ENCODE results near the gene TEX13A.
"Not testable (repeated sequence)": the region's sequence is repeated elsewhere in the genome, so short reads cannot be mapped to it uniquely, and the experiment has no call there.

Gene TEX13A

DNA sequence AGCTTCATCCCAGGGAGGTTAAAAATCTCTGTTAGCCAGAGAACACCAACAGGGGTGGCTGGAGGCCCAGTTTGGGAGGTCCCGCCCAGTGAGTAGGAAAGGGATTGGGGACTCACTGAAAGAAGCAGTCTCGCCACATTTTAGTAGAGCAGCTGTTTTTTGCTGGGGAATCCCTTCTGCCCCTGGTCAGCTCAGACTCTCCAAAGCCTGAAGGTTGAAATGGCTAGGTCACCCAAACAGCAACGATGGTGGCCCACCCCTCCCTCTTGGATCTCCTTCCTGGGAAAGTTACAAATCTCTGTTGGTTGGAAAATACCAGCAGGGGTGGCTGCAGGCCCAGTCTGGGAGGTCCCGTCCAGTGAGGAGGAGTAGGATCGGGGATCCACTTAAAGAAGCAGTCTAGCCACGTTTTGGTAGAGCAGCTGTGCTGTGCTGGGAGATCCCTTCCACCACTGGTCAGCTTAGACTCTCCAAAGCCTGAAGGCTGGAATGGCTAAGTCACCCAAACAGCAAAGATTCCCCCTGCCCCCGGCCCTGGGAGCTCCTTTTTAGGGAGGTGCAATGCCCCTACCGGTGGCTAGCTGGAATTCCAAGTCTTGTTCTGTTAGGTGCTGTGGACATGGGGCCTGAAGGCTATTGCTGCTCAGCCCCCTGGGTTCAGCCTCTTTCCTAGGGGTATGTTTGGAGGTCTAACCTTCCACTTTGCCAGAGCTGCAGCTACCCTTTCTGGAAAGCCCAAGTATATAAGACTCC lies 40.0 kb upstream of the TEX13A start:
- no peak overlapping the region for H3K4me3 ChIP-seq (ENCODE audit: low read depth, low read length)
- TF ChIP-seq, protein P1, sequence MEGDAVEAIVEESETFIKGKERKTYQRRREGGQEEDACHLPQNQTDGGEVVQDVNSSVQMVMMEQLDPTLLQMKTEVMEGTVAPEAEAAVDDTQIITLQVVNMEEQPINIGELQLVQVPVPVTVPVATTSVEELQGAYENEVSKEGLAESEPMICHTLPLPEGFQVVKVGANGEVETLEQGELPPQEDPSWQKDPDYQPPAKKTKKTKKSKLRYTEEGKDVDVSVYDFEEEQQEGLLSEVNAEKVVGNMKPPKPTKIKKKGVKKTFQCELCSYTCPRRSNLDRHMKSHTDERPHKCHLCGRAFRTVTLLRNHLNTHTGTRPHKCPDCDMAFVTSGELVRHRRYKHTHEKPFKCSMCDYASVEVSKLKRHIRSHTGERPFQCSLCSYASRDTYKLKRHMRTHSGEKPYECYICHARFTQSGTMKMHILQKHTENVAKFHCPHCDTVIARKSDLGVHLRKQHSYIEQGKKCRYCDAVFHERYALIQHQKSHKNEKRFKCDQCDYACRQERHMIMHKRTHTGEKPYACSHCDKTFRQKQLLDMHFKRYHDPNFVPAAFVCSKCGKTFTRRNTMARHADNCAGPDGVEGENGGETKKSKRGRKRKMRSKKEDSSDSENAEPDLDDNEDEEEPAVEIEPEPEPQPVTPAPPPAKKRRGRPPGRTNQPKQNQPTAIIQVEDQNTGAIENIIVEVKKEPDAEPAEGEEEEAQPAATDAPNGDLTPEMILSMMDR (IDR thresholded peaks at IDR 0.05; ENCODE audit: low read depth, low read length), result no peak

DNA sequence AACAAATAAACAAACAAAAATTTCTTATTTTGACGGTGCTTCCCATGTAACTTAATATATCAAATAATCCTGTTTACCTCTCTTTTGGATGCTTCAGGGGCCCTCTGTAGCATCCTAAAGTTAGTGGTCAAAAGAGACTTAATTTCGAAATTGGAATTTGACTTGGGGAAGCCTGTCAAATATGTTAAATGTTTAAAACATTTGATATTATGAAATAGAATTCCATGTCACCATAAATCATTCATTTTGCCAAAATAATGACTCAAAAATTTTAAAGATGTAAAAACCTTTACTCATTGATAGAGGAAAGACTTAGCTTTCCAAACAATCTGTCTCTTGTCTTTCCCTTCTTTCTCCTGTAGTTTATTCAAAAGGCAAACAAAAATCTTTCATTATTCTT lies 20.6 kb upstream of the TEX13A start:
- no peak overlapping the region for H3K4me3 ChIP-seq (ENCODE audit: low read depth, low read length)
- TF ChIP-seq, protein P1 (IDR thresholded peaks at IDR 0.05; ENCODE audit: low read depth, low read length), result no peak

DNA sequence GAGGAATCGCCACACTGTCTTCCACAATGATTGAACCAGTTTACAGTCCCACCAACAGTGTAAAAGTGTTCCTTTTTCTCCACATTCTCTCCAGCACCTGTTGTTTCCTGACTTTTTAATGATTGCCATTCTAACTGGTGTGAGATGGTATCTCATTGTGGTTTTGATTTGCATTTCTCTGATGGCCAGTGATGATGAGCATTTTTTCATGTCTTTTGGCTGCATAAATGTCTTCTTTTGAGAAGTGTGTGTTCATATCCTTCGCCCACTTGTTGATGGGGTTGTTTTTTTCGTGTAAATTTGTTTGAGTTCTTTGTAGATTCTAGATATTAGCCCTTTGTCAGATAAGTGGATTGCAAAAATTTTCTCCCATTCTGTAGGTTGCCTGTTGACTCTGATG lies 16.9 kb upstream of the TEX13A start:
- H3K4me3 ChIP-seq (ENCODE audit: low read depth, low read length), result not testable (repeated sequence)

DNA sequence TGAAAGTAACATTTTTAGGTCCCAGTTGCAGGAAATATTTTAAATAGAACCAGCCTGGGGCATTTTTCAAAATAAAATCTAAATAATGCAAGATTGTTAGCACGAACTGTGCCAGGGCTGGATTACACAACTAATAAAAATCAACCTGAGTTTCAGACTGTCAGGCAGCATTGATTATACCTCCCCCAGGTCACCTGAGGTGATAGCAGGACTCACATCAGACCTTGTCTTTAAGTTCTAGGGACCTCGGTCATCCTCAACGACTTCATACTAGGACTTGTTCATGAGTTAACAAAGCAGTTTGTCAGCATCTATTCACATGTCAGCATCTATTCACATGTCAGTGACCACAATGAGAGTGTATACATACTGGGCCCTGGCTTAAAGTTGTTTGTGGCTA lies 8.7 kb upstream of the TEX13A start:
- TF ChIP-seq, protein P1 (IDR thresholded peaks at IDR 0.05; ENCODE audit: low read depth, low read length), result no peak
- H3K4me3 ChIP-seq (ENCODE audit: low read depth, low read length), result no peak overlapping the region

DNA sequence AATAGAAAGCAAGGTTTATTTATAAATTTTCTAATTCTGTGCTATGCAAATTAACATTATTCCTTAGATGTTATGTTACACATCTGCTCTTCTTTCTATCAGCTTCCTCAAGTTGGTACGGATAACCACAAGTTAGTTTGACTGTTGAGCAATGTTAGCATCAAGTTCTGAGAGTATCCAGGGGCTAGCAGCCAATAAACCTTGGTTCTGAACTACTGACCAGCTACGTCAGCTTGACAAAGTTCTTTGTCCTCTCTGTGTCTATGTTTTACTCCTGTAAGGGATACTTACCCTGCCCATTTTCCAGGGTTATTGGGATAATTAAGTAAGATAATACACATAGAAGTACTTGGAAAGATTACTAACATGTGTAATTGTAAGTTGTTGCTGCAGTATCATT lies 8.1 kb upstream of the TEX13A start:
- no peak overlapping the region for H3K4me3 ChIP-seq (ENCODE audit: low read depth, low read length)
- TF ChIP-seq, protein P1 (IDR thresholded peaks at IDR 0.05; ENCODE audit: low read depth, low read length), result no peak

DNA sequence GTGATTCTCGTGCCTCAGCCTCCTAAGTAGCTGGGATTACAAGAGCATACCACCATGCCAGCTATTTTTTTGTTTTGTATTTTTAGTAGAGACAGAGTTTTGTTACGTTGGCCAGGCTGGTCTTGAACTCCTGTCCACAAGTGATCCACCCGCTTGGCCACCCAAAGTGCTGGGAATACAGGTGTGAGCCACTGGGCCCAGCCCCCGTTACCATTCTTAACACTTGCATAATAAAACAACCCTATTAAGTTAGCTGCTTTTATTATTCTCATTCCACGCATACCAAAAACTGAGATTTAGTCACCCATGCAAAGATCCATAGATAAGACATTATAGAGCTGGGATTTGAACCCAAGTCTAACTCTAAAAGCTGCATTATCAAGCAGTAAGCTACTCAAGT lies 6.0 kb upstream of the TEX13A start:
- TF ChIP-seq, protein P1 (IDR thresholded peaks at IDR 0.05; ENCODE audit: low read depth, low read length), result no peak
- no peak overlapping the region for H3K4me3 ChIP-seq (ENCODE audit: low read depth, low read length)

DNA sequence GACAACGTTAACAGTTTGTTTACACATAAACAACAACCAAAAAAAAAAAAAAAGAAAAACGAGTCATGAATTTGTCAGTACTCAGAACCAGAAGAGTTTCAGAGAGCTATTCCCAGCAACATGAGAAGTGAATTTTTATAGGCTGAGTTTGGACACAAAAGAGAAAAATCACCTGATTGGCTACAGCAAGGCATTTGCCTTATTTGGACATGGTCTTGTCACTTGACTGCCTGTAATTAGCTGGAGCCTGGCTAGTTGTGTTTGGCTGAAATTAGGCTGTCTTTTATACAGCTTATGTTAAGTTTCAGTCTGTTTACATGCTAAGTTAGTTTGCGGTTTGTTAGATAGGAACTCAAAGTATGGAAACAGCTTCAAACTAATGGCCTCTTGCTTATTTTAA lies 880 bp upstream of the TEX13A start:
- H3K4me3 ChIP-seq (ENCODE audit: low read depth, low read length), result no peak overlapping the region
- TF ChIP-seq, protein P1 (IDR thresholded peaks at IDR 0.05; ENCODE audit: low read depth, low read length), result no peak
